Esophagus squamous epithelium (tissue), 5 donors: Measurements from ENCODE around the gene BBS4. TPM values are rescaled to one million over a fixed set of nuclear protein-coding genes. Genes with fewer than 3 reads are reported as not detected.

Experiments used
- DNase-seq: peaks from one replicate; lab custom pipeline; 2025; lab: John Stamatoyannopoulos, UW
- H3K27ac ChIP-seq, 4 donors: fragments of 200-600 bp; sonication (generic); one replicate each; pipeline ENCODE4 v1.5.1; 2016 to 2019; ENCODE audit warnings: mild to moderate bottlenecking in 1 of 4
- H3K27me3 ChIP-seq, 4 donors: fragments of 200-600 bp; sonication (generic); 1 replicate in 3 of 4; 2 replicates in 1 of 4; pipeline versions ENCODE4 v1.5.1 to v1.6.0; 2017 to 2021; ENCODE audit warnings: antibody characterized with exemption in 1 of 4
- H3K36me3 ChIP-seq, 3 donors: fragments of 200-600 bp; sonication (generic); one replicate each; pipeline ENCODE4 v1.5.1; 2016 to 2019
- H3K4me1 ChIP-seq, 3 donors: fragments of 200-600 bp; sonication (generic); one replicate each; pipeline ENCODE4 v1.5.1; 2017 to 2019
- H3K4me3 ChIP-seq, 4 donors: fragments of 200-600 bp; sonication (generic); 1 replicate in 3 of 4; 2 replicates in 1 of 4; pipeline ENCODE4 v1.5.1; 2016 to 2019; ENCODE audit warnings: mild to moderate bottlenecking in 2 of 4, moderate library complexity in 1 of 4
- H3K9me3 ChIP-seq, 3 donors: fragments of 200-600 bp; sonication (generic); one replicate each; pipeline ENCODE4 v1.5.1; 2016 to 2019
- CTCF ChIP-seq, 6 experiments: fragments of 450-650 bp in 4 of 6; fragments of 200-600 bp in 2 of 6; sonication (generic) in 2 of 6; IDR thresholded peaks; one replicate each; pipeline ENCODE4 v1.5.1; 2016 to 2019; ENCODE audit warnings: antibody characterized with exemption in 6 of 6, mild to moderate bottlenecking in 4 of 6, moderate library complexity in 4 of 6
- POLR2A ChIP-seq, 4 donors: fragments of 450-650 bp; IDR thresholded peaks; one replicate each; pipeline ENCODE4 v1.6.1; 2017; ENCODE audit warnings: antibody characterized with exemption in 4 of 4, mild to moderate bottlenecking in 4 of 4, moderate library complexity in 3 of 4
- WGBS, 2 donors: methylation state at CpG; one replicate each; pipeline ENCODE4 v1.1.5; 2018; 5-methylcytosine and 5-hydroxymethylcytosine counted together
- intact Hi-C: fragments of 100-400 bp; cut with DNase I; formaldehyde crosslinking; loops from one replicate; pipeline ENCODE4 v1.15.0; 2022
- total RNA-seq, 4 donors: library from RNA; depleted of rRNA; stranded (reverse); fragments of >200 nt; gene quantifications; one replicate each; pipeline ENCODE4 v1.1.0, GENCODE V29; 2016
- donor health status: DM: yes; HTN: yes; CAD: no.

Gene BBS4
- total RNA-seq, 4 donors from 2014 or later: 2.8 to 15.3 (median 9.5) TPM

- TF ChIP-seq POLR2A (IDR thresholded peaks at IDR 0.05) (no peak), CTCF (IDR thresholded peaks at IDR 0.05) (no peak)
- Histone ChIP-seq H3K9me3 (no peaks in the 10 kb centered on the region), H3K4me1 (no peaks in the 10 kb centered on the region), H3K4me3 (no peak overlapping the region), H3K27me3 (no peaks in the 10 kb centered on the region), H3K27ac (no peak overlapping the region), H3K36me3 (peaks cover 10 to 82% (median 16%) of the 10 kb centered on the region in 3 donors)
- WGBS, 2 donors: 70 to 80% methylated on average over 8 to 9 of the region's 9 CpGs
- DNase-seq: no peak
- intact Hi-C loops: no loop called here
Observed at GRCh38 chr15:72751751-72752455, 65.9 kb downstream of the BBS4 start.

- no peak for DNase-seq
- no peaks in the 10 kb centered on the region for H3K4me1 ChIP-seq
- no peak overlapping the region for H3K27ac ChIP-seq
- peaks cover 10 to 100% (median 16%) of the 10 kb centered on the region in 3 donors for H3K36me3 ChIP-seq
- no peaks in the 10 kb centered on the region for H3K9me3 ChIP-seq
- intact Hi-C loops: no loop called here
- no peaks in the 10 kb centered on the region for H3K27me3 ChIP-seq
- no peak overlapping the region for H3K4me3 ChIP-seq
- 92 to 93% methylated on average over 6 of the region's 6 CpGs for WGBS, 2 donors
- TF ChIP-seq POLR2A (IDR thresholded peaks at IDR 0.05) (no peak), CTCF (IDR thresholded peaks at IDR 0.05) (no peak)
Observed at GRCh38 chr15:72754096-72754495, 68.1 kb downstream of the BBS4 start.

GRCh38 chr15:72758182-72758581 is 72.2 kb downstream of the BBS4 start:
- no peaks in the 10 kb centered on the region for H3K9me3 ChIP-seq
- intact Hi-C loops: no loop called here
- H3K4me3 ChIP-seq: no peak overlapping the region
- H3K27me3 ChIP-seq: no peaks in the 10 kb centered on the region
- peaks cover 2 to 100% (median 16%) of the 10 kb centered on the region in 3 donors for H3K36me3 ChIP-seq
- peak overlapping the region in 1 of 4 donors; percentile 17 for H3K27ac ChIP-seq
- H3K4me1 ChIP-seq: no peaks in the 10 kb centered on the region
- whole genome bisulfite sequencing, 2 donors: 59 to 60% methylated on average over 2 to 3 of the region's 3 CpGs
- no peak for DNase-seq
- TF ChIP-seq CTCF (IDR thresholded peaks at IDR 0.05): no peak
- TF ChIP-seq POLR2A (IDR thresholded peaks at IDR 0.05): no peak

GRCh38 chr15:72760590-72761260 is 74.7 kb downstream of the BBS4 start:
- H3K4me3 ChIP-seq: no peak overlapping the region
- no peaks in the 10 kb centered on the region for H3K27me3 ChIP-seq
- no peak for TF ChIP-seq CTCF (IDR thresholded peaks at IDR 0.05)
- no peak for TF ChIP-seq POLR2A (IDR thresholded peaks at IDR 0.05)
- no peak overlapping the region for H3K27ac ChIP-seq
- H3K36me3 ChIP-seq: peaks cover 0 to 96% (median 9%) of the 10 kb centered on the region in 3 donors
- intact Hi-C loops: no loop called here
- no peak for DNase-seq
- peaks cover 0 to 4% (median 0%) of the 10 kb centered on the region in 3 donors for H3K4me1 ChIP-seq
- H3K9me3 ChIP-seq: no peaks in the 10 kb centered on the region
- WGBS, 2 donors: 88 to 96% methylated on average over 5 of the region's 5 CpGs

- intact Hi-C loops: no loop called here
- Histone ChIP-seq H3K4me1 (peaks cover 0 to 4% (median 0%) of the 10 kb centered on the region in 3 donors), H3K9me3 (peaks cover 0 to 24% (median 13%) of the 10 kb centered on the region in 3 donors), H3K36me3 (peaks cover 5 to 96% (median 13%) of the 10 kb centered on the region in 3 donors), H3K27ac (no peak overlapping the region), H3K4me3 (no peak overlapping the region), H3K27me3 (no peaks in the 10 kb centered on the region)
- 78 to 94% methylated on average over 3 of the region's 3 CpGs for WGBS, 2 donors
- DNase-seq: no peak
- no peak for TF ChIP-seq POLR2A (IDR thresholded peaks at IDR 0.05)
Observed at GRCh38 chr15:72764656-72765055, 78.6 kb downstream of the BBS4 start.
